Erythroblast (primary cell): ENCODE data around the gene GSTO2.

ENCODE experiments used
- GATA1 ChIP-seq: IDR thresholded peaks from 2 replicates; pipeline ENCODE4 v1.6.1; 2011; ENCODE audit warnings: low read depth, mild to moderate bottlenecking, control low read depth, low read length, moderate library complexity
- POLR2A ChIP-seq: IDR thresholded peaks from 2 replicates; pipeline ENCODE4 v1.6.1; 2011; ENCODE audit warnings: mild to moderate bottlenecking, low read length

DNA sequence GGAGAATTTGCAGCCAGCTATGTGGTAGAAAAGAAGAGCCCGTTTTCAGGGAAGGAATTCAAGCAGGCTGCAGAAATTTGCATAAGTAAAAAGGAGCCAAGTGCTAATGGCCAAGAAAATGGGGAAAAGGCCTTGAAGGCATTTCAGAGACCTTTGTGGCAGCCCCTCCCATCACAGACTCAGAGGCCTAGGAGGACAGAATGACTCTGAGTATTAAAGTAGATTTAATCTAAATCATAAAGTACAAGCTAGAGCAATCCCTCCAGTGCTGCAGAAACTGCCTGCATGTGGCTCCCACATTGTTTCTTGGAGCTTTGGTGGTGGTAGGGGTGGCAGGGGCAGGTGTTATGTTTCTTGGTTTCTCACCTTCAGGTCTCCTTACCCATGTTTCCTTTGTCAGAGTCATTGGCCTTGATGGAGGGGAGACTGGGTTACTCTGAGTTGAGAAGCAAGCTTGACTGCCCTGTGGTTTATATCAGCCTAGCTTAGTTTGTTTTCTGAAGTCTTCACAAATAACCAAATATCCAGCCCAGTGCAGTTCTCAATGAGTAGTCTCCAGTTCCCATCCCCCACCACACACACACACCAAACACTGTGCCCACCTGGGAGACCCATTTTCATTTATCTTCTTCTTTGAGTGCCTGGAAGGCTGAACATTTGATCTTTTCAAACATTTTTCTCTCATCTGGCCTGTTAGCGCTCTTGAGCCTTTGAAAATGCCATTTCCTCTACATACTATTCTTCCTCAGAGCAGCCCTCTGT is 34.8 kb downstream of the GSTO2 start:
- TF ChIP-seq POLR2A, result no peak
- no peak for TF ChIP-seq GATA1
